Activated CD4-positive, alpha-beta T cell treated with anti-CD3 and anti-CD28 coated beads for 24 hours (primary cell): ENCODE results near the gene SPRR2B.
"Not testable (repeated sequence)": the region's sequence is repeated elsewhere in the genome, so short reads cannot be mapped to it uniquely, and the experiment has no call there.

Experiments used
- DNase-seq, 2 donors: peaks; one replicate each; pipeline ENCODE4 v3.0.0-alpha.2; 2020; ENCODE audit warnings: low read depth in 2 of 2

SPRR2B gene

DNA sequence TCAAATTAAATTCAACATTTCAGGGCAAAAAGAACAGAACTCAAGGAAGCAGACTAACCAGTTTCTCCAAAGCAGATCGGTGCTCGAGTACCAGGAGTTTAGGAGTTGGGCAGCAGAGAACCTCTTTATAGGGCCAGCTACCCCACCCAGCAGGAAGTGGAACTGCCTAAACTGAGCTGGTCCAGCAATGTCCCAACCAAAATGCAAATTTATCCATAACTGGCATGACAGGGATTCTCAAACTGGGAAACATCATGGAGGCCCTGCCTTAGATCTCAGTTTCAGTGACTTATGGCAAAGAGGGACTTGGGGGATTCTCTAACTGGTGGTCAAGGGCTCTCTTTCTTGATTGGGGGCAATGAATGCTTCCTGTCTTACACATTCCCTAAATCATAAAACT lies at the start of gene SPRR2B:
TSS of gene SPRR2B (minus strand) at position 101 of the 400 bp plus-strand sequence. CDS start 772 bp downstream, outside the sequence.
- DNase-seq: no peak

DNA sequence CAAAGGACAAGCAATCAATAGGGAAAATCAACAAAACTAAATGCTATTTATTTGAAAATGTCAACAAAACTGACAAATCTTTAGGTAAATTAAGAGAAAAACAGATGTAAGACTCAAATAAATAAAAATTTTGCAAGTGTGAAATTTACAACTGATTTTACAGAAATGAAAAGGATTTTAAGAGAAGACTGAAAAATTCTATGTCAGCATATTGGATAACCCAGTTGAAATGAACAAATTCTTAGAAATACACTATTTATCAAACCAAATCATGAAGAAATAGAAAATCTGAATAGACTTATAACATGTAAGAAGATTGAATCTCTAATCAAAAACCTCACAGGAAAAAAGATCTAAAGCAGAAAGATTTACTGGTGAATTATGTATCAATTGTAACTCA lies 49.5 kb upstream of the SPRR2B start:
- no peak for DNase-seq

DNA sequence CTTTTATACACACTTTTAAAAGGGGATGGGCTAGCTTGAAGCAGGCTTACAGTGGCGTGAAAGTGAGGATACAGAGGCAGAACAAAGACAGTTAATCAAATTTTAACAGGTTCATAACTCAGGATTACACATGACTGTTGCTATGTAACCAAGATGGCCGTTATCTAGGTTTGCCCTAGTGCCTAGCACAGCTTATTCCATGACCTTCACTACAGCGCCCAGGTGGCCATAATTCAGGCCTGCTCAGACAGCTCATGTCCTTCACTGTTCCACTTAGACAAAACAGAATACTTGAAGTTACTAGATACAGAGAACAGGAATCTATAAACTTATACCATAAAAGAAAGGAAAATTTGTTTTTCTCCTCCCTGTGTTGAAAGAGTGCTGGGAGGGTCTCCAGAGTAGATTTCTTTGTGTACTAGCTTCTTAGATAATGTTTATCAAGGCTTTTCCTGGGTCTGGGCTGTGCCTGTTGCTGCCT lies 48.1 kb upstream of the SPRR2B start:
- no peak for DNase-seq

DNA sequence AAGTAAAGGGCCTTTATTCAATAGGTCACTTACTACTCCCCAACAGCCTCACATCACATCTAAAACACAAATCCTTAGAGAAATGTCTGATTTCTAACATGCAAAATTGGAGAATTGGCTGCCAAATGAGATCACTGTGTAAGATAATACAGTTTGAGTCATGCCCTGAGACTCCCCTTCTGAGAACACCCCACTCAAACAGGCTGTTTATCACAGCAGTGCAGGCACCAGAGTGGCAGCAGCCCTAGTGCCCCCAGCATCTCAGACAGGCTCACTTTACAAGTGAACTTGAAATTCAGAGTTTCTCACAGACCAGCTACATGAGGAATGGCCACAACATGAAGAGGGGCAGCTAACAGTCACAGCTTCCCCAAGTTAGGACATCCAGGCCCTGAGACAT lies 43.9 kb upstream of the SPRR2B start:
- not testable (repeated sequence) for DNase-seq

DNA sequence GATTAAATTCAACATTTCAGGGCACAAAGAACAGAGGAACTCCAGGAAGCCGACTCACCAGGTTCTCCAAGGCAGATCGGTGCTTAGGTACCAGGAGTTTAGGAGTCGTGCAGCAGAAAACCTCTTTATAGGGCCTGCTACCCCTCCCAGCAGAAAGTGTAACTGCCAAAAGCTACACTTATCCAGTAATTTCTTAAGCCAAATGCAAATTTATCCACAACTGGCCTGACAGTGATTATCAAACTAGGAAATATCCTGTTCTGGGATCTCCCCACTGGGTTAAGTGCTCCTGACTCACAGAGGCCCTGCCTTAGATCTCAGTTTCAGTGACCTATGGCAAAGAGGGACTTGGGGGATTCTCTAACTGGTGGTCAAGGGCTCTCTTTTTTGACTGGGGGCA lies 42.0 kb upstream of the SPRR2B start, which contains the start of gene SPRR2F:
TSS of gene SPRR2F (minus strand) at position 101 of the 400 bp plus-strand sequence. CDS start 783 bp downstream, outside the sequence.
- DNase-seq: no peak

DNA sequence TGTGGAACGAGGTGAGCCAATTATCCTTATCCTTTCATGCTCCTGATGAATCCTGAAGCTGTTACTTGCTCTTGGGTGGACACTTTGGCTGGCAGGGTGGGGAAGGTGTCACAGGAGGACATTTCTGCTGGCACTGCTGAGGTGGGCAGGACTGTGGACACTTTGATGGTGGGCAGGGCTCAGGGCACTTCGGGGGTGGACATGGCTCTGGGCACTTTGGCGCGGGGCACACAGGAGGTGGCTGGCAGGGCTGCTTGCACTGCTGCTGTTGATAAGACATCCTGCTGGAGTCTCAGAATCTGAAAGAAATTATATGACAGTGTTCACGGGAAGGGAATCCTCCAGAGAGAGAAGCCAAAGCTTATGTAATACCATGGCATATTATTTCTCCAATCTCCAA lies 41.0 kb upstream of the SPRR2B start:
- DNase-seq: not testable (repeated sequence)

DNA sequence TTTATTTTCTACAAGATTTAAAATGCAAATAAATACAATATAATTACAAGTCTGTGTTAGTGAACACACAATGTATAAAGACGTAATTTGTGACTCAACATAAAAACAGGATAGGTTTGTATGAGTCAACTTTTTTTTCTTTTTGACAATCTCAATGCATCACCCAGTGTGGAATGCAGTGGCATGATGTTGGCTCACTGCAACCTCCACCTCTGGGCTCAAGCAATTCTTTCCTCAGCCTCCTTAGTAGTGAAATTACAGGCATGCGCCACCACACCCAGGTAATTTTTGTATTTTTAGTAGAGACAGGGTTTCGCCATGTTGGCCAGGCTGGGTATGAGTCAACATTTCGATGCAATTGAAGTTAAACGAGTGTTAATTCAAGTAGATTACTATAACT lies 28.8 kb upstream of the SPRR2B start:
- DNase-seq: no peak

DNA sequence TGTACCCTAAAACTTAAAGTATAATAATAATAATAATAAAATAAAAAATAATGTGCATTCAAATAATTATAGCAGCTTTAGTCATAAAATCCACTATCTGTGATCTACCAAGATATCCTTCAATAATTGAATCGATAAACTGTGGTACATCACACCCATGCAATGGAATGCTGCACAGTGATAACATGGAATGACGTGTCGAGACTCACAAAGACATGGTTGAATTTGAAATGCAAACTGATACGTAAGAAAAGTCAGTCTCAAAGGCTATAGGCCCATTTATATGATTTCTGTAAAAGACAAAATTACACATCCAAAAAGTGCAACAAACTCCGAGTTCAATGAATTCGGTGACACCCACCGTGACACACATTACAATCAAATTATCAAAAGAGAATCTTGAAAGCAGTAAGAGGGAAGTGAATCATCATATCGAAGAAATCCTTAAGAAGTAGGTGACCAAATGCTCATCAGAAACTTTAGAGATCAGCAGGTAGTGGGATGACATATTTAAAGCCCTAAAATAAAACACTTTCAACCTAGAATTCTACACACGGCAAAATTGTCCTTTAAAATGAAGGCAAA lies 28.1 kb upstream of the SPRR2B start:
- DNase-seq: no peak

DNA sequence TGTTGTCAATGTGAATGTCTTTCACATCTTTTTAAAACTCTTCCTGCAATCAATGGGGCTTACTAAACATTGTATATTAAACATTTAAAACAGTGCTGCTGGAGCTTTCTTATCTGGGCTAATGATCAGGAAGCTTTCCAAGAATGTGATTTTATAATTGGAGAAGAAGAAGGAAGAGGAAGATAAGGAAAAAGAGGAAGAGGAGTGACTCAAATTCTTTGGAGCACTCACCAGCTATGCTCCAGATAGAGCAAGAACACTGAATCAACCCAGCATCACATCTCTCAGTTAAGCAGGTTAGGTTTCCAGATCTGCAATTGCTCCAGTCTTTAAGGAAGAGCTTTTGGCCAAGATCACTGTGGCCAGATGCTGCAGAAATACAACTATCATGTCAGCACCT lies 24.4 kb upstream of the SPRR2B start:
- no peak for DNase-seq

DNA sequence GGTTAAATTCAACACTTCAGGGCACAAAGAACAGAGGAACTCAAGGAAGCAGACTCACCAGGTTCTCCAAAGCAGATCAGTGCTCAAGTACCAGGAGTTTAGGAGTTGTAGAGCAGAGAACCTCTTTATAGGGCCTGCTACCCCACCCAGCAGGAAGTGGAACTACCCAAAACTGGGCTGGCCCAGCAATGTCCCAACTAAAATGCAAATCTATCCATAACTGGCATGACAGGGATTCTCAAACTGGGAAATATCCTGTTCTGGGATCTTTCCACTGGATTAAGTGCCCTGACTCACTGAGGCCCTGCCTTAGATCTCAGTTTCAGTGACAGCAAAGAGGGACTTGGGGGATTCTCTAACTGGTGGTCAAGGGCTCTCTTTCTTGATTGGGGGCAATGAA lies 23.0 kb upstream of the SPRR2B start, which contains the start of gene SPRR2E:
TSS of gene SPRR2E (minus strand) at position 101 of the 400 bp plus-strand sequence. CDS start 775 bp downstream, outside the sequence.
- DNase-seq: no peak

DNA sequence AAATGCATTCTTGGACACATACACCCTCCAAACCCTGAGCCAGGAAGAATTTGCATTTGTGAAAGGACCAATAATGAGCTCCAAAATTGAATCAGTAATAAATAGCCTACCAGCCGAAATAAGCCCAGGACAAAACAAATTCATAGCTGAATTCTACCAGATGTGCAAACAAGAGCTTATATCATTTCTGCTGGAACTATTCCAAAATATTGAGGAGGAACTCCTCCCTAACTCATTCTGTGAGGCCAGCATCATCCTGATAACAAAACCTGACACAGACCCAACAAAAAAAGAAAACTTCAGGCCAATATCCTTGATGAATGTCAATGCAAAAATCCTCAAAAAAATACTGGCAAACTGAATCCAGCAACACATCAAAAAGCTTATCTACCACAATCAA lies 16.2 kb upstream of the SPRR2B start:
- DNase-seq: no peak

DNA sequence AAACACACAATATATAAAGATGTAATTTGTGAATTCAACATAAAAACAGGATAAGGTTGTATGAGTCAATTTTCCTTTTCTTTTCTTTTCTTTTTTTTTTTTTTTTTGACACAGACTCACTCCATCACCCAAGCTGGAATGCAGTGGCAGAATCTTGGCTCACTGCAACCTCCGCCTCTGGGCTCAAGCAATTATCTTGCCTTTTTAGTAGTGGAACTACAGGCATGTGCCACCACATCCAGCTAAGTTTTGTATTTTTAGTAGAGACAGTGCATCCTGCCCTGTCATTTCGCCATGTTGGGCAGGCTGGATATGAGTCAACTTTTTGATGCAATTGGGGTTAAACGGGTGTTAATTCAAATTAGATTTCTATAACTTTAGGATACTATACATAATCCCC lies 10.3 kb upstream of the SPRR2B start:
- DNase-seq: no peak

DNA sequence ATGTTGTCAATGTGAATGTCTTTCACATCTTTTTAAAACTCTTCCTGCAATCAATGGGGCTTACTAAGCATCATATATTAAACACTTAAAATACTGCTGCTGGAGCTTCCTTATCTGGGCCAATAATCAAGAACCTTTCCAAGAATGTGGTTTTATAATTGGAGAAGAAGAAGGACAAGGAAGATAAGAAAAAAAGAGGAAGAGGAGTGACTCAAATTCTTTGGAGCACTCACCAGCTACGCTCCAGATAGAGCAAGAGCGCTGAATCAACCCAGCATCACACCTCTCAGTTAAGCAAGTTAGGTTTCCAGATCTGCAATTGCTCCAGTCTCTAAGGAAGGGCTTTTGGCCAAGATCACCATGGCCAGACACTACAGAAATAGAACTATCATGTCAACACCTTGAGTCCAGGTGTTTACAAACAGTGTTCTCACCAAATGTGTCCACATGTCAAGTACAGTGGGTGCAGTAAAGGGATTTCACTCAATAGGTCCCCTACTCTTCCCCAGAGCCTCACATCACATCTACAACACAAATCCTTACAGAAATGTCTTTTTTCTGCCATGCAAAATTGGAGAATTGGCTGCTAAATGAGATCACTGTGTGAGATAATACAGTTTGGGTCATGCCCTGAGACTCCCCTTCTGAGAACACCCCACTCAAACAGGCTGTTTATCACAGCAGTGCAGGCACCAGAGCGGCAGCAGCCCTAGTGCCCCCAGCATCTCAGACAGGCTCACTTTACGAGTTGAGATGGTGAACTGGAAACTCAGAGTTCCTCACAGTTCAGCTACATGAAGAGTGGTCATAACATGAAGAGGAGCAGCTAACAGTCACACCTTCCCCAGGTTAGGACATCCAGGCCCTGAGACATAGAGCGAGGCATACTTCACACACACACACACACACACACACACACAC lies 1.7 kb upstream of the SPRR2B start:
- DNase-seq: no peak

DNA sequence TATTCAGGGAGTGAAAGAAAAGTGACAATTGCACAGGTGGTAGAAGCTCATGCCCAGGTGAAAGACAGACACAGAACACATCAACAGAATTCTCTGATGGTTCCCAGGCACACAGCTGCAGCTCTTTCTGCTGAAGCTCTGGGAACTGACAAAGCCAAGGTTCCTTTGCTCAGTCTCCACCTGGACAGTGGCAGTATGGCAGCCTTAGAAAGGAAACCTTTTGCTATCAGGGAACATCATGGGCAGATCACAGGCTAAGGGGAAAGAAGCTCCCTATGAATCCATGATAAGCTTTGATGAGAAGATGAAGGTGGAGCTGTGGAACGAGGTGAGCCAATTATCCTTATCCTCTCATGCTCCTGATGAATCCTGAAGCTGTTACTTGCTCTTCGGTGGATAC lies 1.2 kb downstream of the SPRR2B start:
- DNase-seq: no peak

DNA sequence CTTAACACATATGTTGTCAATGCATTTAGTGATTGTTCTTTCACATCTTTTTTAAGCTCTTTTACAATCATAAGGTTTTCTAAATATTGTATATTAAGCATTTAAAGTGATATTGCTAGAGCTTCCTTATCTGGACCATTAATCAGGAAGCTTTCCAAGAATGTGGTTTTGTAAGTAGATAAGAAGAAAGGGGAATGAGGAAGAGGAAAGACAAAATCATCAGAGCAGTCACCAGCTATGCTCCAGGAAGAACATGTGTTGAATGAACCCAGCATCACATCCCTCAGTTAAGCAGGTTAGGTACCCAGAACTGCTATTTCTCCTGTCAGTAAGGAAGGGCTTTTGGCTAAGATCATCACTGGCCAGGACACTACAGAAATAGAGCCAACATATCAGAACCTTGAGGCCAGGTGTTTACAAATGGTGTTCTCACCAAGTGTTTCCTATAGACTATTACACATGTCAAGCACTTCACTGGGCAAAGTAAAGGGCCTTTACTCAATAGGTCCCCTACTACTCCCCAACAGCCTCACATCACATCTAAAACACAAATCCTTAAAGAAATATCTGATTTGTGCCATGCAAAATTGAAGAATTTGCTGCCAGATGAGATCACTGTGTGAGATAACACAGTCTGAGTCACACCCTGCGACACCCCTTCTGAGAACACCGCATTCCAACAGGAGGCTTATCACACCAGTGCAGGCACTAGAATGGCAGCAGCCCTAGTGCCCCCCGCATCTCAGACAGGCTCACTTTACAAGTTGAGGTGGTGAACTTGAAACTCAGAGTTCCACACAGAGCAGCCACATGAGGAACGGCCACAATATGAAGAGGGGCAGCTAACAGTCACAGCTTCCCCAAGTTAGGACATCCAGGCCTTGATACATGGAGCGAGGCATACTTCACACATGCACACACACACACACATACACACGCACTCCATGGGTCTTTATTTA lies 12.3 kb downstream of the SPRR2B start:
- DNase-seq: no peak

DNA sequence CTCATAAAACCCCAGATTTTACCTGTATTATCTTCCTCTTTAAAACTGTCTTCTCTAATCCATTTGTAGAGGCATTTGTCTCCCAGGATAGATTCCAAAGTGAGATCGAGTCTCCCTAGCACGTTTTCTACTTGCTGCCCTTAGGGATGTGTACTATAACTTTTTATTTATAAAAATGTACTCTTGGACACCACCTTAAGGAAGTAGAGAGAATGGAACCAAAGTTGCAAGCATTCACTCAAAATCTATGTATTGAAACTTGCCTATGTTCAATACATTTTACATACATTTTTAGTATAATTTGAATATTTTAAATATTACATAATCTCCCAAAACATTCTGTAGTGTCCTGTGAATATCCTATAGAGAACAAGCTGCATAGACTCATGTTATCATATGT lies 13.3 kb downstream of the SPRR2B start:
- no peak for DNase-seq

DNA sequence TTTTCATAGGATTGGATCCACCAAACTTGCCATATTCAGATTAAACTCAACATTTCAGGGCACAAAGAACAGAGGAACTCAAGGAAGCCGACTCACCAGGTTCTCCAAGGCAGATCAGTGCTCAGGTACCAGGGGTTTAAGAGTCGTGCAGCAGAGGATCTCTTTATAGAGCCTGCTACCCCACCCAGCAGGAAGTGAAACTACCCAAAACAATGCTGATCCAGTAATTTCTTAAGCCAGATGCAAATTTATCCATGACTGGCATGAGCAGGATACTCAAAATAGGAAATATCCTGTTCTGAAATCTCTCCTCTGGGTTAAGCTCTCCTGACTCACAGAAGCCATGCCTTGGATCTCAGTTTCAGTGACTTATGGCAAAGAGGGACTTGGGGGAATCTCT lies 14.0 kb downstream of the SPRR2B start, which contains the start of gene SPRR2A:
TSS of gene SPRR2A (minus strand) at position 138 of the 400 bp plus-strand sequence. CDS start 777 bp downstream, outside the sequence.
- DNase-seq: no peak

DNA sequence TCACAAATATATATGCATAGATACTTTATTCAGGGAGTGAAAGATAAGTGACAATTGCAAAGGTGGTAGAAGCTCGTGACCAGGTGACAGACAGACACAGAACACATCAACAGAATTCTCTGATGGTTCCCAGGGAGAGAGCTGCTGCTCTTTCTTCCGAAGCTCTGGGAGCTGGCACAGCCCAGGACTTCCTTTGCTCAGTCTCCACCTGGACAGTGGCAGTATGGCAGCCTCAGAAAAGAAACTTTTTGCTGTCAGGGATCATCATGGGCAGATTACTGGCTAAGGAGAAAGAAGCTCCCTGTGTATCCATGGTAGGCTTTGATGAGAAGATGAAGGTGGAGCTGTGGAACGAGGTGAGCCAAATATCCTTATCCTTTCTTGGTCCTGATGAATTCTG lies 15.3 kb downstream of the SPRR2B start:
- not testable (repeated sequence) for DNase-seq

DNA sequence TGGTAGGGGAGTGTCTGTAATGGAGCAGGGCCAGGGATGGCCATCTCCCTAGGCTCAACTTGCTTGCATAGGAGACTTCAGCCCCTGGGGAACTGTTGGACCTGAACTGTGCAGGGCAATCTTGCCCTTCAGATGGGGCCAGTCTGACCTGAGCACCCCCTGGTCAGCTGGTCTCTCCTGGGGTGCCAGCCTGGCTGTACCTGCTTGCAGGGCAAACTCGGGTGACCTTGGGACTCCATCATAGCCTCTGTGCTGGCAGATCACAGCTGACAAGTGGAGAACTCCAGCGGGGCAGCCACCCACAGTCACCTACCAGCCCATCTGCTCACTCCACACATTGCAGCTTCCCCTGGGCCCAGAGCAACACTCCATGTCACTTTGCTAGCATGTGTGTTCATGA lies 22.2 kb downstream of the SPRR2B start:
- DNase-seq: no peak

DNA sequence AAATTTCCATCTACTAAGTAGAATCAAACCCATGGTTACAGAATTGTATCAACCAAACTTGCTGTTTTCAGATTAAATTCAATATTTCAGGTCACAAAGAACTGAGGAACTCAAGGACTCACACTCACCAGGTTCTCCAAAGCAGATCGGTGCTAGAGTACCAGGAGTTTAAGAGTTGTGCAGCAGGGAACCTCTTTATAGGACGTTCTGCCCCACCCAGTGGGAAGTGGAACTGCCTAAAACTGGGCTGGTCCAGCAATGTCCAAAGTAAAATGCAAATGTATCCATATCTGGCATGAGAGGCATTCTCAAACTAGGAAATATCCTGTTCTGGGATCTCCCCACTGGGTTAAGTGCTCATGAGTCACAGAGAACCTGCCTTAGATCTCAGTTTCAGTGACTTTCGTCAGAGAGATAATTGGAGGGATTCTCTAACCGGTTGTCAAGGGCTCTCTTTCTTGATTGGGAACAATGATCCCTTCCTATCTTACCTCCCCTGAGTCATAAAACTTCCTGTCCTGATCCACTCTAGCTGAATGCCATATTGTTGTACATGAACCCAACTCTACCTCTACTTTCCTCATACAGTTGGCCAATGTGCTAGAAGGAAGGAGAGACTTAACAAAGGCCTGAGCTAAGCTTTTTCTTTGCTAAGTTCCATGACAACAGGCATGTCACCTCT lies 30.3 kb downstream of the SPRR2B start, which contains the start of gene SPRR2D:
TSS of gene SPRR2D (minus strand) at position 171 of the 682 bp plus-strand sequence. CDS start 774 bp downstream, outside the sequence.
- no peak for DNase-seq

DNA sequence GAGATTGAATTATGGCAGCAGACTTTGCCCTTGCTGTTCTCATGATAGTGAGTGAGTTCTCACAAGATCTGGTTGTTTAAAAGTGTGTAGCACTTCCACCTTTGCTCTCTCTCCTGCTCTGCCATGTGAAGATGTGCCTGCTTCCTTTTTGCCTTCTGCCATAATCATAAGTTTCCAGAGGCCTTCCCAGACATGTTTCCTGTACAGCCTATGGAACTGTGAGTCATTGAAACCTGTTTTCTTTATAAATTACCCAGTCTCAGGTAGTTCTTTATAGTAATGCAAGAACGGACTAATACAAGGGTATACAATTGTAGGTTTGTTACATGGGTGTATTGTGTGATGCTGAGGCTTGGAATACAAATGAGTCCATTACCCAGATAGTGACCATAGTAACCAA lies 36.2 kb downstream of the SPRR2B start:
- DNase-seq: no peak
